NCI-H460 (cell line): ENCODE measurements around the gene RPL6. TPM values are rescaled to one million over a fixed set of nuclear protein-coding genes. Genes with fewer than 3 reads are reported as not detected.

Experiments
- DNase-seq: peaks from one replicate; pipeline ENCODE4 v3.0.0-alpha.2; 2016; ENCODE audit warnings: low read depth; ENCODE audit errors: extremely low read depth
- total RNA-seq: library from RNA; depleted of rRNA; stranded (reverse); fragments of >200 nt; shearing (Covaris generic); gene quantifications from 2 replicates; pipeline ENCODE4 v1.2.3, GENCODE V29; 2014; rRNA removed

RPL6 gene
- total RNA-seq, 1 experiment from 2014 or later: 2,965 TPM

DNA sequence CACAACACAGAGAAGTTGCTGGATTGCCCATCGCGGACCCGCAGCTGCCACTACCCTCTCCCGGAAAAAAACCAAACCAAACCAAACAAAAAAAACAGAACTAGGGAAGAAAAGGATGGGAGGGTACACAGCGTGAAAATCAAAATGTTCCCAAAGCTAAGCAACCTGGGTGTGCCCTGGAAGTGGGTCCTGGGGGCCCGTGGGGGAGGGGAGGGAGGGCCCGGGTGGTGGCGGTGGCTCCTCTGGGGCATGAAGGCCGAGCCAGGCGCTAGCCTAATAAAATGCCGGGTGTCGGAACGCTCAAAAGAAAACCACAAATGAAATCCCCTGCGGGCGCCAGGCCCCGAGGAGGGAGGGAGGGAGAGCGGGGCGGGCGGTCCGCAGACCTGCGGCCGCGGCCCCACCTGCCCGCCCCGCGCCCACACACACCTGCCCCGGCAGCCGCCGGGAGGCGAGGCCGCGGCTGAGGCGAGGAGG, 28.0 kb downstream of the RPL6 start:
- DNase-seq: no peak

- no peak for DNase-seq
Measured at GRCh38 chr12:112380663-112381405, 28.6 kb downstream of the RPL6 start.

- DNase-seq: no peak
Measured at GRCh38 chr12:112375105-112375504, 34.3 kb downstream of the RPL6 start.

DNA sequence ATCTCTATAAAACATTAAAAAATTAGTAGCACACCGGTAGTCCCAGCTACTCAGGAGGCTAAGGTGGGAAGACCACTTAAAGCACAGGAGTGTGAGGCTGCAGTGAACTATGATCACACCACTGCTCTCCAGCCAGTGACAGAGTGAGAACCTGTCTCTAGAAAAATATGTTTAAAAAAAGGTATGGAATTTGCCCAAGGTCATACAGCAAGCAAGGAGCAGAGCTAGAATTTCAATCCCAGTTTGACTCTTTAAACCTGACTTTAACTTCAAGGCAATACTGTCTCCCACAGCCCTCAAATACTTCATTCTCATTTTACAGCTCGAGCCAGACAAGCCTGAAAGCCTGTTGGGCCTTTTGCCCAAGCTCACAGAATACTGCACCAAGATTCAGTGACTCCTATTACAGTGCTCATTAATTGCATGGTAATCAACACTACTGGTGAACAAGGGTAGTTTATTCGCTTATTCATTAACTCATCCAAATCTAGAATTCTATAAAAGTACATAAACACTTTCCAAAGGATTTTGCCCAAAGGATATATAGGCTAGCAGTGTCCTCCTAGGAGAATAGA, 35.2 kb downstream of the RPL6 start:
- no peak for DNase-seq

DNA sequence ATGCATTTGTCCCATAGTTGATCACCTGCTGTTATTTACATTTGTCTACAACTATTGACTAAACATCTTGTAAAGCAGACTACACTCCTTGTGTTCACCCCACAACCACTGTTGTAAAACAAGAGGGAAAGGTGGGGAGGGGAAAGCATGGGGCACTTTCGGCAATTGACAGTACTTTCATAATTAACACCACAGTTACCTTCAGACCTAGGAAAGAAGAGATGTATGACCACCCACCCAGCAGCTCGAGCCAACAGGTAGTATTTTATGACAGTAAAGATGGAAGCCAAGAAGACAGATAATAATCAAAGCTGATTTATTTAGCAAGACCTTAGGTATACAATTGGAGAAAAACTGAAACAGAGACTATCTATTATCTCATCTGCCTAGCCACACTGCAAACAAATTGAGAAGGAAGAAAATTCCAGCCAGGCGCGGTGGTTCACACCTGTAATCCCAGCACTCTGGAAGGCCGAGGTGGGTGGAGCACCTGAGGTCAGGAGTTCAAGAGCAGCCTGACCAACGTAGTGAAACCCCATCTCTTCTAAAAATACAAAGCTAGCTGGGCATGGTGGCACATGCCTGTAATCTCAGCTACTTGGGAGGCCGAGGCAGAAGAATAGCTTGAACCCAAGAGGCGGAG, 38.4 kb downstream of the RPL6 start:
- DNase-seq: no peak

- no peak for DNase-seq
Measured at GRCh38 chr12:112370199-112370598, 39.2 kb downstream of the RPL6 start.

GRCh38 chr12:112368856-112369255, 40.5 kb downstream of the RPL6 start:
- no peak for DNase-seq

DNA sequence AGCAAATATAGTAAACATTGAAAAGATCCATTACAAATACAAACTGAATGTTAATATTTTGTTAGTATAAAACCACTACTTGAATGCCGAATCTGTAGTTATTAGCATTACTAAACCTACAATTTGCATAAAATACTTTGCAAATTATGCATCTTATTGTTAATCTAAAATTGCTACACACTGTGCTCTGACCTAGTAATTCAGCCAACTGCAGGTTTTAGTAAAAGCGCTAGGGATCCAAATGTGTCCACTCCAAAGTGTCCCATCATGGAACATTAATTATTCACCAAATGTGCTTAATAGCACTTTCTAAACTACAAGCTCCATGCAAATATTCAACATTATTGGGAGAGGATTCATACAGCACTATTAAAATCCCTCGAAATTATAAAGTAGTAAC, 41.4 kb downstream of the RPL6 start:
- DNase-seq: no peak

GRCh38 chr12:112362310-112362709, 47.1 kb downstream of the RPL6 start:
- DNase-seq: no peak

DNA sequence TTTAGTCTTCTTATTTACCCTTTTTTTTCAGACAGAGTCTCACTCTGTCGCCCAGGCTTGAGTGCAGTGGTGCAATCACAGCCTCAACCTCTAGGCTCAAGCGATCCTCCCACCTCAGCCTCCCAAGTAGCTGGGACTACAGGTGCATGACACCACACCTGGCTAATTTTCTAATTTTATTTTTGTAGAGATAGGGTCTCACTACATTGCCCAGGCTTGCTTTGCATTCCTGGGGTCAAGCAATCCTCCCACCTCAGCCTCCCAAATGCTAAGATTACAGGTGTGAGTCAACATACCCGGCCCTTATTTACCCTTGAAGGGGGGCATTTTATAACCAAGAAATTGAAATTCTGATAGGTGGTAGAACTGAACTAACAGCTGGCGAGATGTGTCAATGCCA, 48.1 kb downstream of the RPL6 start:
- no peak for DNase-seq

DNA sequence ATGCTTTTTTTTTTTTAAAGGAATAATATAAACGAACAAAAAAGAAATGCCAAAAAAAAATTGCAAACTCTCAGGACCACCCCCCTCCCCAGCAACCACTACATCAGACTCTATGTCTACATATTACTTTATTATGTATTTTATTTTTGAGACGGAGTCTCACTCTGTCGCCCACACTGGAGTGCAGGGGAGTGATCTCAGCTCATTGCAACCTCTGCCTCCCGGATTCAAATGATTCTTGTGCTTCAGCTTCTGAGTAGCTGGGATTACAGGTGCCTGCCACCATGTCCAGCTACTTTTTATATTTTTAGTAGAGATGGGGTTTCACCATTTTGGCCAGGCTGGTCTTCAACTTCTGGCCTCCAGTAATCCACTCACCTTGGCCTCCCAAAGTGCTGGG, 50.1 kb downstream of the RPL6 start:
- no peak for DNase-seq

DNA sequence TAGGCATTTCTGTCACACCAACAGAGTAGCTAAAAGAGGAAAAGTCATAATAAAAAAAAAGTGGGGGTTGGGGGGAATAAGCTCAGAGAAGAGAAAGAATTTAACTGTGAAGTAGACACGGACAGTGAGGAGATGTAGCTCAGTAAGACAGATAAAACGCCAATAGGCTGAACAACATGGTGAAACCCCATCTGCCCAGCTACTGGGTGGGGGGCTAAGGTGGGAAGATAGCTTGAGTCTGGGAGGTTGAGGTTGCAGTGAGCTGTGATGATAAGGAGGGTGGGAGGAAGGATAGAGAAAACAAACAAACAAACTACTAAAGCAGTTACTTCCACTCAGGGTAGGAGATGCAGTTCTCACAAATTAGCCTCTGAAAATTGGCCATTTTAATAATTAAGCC, 52.2 kb downstream of the RPL6 start:
- no peak for DNase-seq

Other genes with a start within 250 kb of the RPL6 start
- gene HECTD4, start 27.2 kb downstream of the RPL6 start, total RNA-seq: 10.4 and 13.6 TPM in 2 replicates
- 98.2 and 110 TPM in 2 replicates for gene PTPN11, start 9.3 kb upstream of the RPL6 start, total RNA-seq